Measurements from ENCODE around the gene RGS3.

RGS3 gene

DNA sequence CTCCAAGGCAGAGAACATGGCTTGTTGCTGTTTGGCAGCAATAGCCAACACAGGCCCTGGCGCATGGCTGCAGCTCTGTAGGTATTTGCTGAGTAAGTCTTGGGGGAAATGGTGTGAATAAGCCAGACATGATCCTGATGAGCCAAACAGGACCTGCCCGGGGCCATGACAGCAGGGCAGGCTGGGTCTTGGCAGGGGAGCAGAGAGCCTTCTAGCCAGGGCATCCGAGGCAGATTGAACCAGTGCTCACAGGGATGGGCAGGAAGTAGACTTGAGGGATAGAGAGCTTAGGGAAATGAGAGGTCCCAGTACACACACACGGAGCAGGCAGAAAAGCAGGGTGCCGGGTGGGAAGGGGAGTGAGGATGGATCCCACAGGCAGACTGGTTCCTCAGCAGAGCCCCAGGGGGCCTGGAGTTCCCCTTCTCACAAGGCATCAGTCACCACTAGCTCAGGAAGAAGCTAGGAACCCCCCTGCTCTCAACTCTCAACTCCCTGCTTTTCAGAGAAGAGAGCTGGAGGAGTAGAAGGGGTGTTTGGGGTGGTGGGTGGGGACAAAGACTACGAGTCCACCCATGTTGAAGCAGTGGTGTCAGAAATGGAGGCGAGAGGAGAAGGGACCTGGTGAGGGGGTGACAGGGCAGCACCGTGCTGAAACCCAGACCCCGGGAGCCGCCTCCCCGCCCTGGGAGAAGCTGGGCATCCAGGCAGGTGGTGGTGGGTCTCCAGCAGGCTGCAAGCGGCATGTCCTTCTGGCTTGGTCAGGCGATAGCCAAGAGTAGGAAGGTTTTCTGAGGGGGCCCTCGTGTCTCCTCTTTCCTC, 111.1 kb downstream of the RGS3 start:
- no peak for DNase-seq

DNA sequence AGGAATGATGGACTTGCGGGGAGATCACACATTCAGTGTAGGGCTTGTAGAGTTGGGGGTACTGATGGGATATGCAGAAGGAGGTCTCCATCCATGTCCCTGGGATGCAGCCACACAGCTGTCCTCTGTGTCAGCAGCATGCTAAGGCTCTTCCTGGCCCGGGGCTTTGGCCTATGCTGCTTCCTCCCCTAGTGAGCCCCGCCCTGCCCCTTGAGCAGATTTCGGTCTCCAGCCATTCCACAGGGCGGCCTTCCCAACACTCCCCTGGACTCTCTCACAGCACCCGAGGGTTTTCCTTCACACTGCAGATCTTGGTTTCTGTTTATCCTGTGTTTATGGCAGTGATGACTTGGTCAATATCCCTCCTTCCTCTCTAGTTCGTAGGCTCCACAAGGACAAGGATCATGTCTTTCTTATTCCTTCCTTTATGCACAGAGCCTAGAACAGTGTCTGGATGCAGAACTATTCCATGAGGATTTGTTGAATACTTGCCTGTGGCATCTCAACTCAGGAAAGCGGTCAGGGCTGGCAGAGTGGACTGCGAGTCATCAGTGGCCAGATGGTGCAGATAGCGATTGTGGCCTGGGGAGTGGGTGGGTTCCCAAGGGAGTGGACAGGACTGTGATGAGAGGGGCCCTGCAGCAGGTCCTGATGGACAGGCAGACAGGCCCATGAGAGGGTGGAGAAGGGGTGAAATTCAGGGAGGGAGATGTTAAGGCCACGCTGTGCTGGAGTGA, 114.2 kb downstream of the RGS3 start:
- DNase-seq = no peak

DNA sequence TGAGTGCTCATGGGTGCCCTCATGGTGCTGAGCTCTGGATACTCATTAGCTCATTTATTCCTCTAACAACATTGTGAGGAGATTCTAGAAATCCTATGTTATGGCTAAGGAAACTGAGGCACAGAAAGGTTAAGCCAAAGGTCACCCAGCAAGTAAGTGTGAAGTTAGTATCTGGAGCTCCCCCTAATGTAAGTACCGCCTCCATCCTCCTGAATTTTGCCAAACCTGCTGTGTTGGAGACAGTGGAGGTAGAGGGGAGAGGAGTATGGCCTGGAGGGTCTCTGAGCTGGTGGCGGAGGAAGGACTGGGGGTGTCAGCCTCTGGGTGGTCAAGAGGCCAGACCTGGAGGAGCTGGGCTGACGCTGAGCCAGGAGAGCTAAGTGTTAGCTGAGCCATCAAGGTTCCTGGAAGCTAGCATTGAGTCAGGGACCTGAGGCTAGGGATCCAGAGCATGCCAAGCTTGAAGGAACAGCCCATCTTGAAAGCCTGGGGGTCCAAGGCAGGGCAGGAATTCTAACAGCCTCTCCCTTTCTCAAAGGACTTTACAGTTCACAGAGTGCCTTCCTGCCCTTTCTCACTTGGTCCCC, 114.8 kb downstream of the RGS3 start:
- DNase-seq = no peak

DNA sequence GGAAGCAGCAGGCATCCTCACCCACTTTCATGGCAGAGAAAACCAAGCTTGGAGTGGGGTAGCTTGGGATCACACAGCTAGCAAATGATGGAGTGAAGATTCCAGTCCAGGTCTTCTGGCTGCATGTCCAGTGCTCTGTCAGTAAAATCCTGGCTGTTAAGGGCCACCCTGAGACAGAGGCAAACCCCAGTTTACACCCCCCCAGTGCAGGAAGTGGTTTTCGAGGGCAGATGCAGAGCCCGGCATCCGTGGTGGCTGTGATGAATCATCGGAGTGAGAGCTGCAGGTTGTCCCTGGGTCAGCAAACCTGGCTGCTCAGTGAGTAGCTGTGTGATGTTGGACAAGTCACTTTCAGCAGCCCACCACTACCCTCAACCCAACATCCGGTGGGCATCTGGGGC, 115.4 kb downstream of the RGS3 start:
- DNase-seq = peak; percentile 73

- peak; percentile 9 for DNase-seq
These were observed 115.9 kb downstream of the RGS3 start for GRCh38 chr9:113579283-113580040.

DNA sequence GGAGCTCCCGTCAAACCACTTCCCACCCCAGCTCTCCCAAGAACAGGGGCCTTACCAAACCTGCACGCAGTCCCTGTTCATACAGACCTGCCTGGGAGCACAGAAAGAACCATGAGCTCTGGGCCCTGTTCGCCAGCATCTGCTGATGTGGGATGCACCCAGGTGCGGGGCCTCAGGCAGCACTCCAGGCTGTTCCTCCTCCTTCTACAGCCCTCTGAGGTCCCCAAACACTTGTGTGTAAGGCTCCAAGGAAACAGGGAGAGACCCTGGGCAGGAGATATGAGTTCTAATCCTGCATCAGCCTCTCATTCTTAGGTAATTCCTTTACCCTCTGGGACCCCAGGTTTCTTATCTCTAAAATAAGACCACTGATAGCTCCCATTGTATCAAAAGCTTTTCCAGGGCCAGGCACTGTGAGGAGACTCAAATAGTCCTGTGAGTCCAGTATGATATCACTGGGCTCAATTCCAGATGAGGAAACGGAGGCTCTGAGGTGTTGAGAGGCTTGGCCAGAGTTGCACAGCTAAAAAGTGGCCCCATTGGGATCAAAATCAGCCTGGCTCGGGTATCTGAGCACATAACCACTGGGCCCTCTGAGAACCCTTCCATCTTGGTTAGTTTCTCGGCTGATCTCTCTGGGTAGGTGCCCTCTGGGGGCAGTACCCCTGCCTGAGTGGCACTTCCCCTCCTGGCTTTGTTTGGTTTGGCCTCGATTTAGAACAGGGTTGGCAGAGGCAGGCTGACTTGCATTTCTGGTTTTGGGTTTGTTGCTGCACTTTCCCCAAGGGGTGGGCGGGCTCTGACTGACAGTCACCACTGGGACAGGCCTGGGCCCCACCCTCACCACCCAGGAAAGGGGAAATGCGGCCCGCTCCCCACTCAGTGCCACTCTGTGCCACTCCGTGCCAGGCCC, 116.8 kb downstream of the RGS3 start:
- peak; percentile 51 for DNase-seq

DNA sequence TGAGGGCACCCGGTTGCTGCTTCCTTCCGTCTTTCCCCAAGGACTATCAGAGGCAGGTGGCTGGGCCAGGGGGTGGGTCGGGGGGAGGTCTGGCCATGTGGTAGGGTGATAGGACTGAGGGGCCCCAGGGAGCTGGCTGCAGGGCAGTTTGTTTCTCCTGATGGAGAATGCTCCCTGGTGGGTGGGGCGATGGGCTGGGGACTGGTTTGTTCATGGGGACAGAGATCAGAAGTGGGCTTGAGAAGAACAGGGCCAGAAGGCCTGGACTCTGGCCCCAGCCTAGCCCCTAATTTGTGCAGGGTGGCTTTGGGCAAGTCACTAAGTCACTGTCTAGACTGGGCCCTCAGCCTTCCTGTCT, 117.4 kb downstream of the RGS3 start:
- peak; percentile 7 for DNase-seq

DNA sequence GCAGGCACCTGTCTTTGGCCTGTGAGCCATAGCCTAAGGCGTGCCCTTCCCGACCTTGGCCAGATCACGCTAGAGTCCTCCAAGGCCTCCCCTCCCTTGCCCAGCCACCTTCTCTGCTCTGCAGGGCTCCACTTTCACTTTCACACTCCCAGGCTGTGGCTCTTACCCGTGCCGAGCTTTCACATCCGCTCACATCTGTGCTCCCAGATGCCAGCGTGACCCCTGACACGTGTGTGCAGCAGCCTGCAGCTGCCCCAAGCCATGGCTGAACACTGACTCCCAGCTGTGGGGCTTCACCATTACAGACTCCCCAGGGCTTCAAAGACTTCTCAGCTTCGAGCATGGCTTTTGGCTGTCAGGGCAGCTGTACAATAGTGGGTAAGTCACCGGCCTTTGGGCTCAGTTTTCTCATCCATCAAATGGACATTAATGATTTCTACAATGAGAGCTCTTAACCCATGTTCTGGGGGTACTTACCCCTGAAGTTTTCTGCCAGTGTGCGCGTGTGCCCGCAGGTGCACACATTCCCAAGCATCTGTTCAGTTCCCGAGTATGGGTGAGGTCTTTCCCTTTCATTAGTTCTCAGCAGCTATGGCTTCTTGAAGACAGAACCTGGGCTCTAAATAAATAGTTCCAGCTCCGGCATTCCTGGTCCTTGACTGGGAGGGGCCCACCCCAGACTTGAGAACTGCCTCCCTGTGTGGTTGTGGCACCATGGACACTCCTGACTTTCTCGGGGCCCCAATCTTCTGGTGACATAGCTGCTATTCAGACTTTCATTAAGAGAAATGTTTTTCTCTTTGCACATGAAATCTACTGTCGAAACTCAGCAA, 118.6 kb downstream of the RGS3 start:
- DNase-seq = peak; percentile 66

- no peak for DNase-seq
These were observed 119.2 kb downstream of the RGS3 start for GRCh38 chr9:113582698-113583200.

DNA sequence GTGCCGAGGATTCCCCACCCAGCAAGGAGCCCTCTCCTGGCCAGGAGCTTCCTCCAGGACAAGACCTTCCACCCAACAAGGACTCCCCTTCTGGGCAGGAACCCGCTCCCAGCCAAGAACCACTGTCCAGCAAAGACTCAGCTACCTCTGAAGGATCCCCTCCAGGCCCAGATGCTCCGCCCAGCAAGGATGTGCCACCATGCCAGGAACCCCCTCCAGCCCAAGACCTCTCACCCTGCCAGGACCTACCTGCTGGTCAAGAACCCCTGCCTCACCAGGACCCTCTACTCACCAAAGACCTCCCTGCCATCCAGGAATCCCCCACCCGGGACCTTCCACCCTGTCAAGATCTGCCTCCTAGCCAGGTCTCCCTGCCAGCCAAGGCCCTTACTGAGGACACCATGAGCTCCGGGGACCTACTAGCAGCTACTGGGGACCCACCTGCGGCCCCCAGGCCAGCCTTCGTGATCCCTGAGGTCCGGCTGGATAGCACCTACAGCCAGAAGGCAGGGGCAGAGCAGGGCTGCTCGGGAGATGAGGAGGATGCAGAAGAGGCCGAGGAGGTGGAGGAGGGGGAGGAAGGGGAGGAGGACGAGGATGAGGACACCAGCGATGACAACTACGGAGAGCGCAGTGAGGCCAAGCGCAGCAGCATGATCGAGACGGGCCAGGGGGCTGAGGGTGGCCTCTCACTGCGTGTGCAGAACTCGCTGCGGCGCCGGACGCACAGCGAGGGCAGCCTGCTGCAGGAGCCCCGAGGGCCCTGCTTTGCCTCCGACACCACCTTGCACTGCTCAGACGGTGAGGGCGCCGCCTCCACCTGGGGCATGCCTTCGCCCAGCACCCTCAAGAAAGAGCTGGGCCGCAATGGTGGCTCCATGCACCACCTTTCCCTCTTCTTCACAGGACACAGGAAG, 120.2 kb downstream of the RGS3 start:
- DNase-seq = no peak

DNA sequence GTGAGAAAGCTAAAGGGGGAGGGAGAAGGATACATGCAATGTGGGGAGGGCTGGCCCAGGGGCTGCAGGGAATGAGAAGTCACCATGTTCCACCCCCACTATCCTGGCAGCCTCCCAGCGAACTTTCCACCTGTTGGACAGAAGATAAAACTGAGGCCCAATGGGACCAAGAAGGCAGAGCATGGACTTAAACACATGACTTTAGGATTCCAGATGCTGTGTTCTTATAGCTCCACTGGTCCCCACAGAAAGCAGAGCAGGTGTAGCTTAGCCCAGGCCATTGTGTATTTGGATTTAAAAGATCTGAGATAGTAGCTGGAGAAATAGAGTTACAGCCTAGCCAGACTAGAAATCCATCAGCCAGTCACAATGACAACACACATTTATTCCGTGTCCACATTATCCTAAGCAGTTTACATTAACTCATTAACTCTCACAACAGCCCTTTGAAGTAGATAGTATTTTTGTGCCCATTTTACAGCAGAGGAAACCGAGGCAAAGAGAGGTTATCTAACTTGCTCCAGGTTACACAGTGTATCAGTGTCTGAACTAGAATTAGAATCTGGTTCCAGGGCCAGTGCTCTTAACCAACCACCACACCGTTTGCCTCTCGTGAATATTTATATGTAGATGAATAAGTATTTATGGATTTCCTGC, 121.0 kb downstream of the RGS3 start:
- no peak for DNase-seq

DNA sequence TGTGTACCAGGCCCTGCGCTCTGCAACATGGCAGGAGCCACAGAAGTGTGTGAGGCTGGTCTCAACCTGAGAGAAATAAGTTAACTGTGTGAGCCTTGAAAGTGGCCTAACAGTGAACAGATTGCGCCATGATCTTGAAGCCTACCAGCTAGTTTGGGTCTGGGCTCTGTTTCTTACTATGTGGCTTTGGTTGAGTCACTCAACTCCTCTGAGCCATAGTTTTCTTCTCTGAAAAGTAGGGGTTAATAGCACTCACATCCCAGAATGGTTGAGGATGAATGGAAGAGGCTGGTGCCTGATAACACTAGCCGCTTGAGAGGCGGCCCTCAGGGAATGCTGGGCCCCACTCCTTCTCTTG, 121.5 kb downstream of the RGS3 start:
- no peak for DNase-seq

- DNase-seq = no peak
These were observed 122.0 kb downstream of the RGS3 start for GRCh38 chr9:113585555-113585954.

DNA sequence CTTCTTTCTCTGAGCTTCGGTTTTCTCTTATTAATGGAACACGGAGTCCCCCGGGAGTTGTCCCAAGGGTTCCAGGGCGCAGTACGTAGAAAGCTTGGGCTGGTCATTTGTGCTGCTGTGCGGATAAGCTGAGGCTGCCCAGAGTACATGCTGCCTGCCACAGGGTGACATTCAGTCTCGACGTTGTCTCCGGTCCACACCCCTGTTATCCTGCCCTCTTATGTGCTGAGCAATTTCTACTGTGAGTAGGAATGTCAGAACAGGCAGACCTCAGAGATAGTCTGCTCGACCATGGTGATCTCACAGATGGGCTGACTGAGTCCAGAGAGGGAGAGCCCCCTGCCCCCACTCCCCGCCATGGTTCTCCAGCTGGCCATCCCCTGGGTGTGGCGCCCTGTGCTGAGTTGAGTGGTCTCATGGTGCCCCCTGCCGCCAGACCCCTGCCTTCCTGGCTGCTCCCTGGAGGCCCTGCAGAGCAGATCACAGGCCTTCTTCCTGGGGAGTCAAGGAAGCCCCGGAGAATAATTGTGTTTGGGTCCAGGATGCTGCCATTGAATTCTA, 124.0 kb downstream of the RGS3 start:
- peak; percentile 5 for DNase-seq

DNA sequence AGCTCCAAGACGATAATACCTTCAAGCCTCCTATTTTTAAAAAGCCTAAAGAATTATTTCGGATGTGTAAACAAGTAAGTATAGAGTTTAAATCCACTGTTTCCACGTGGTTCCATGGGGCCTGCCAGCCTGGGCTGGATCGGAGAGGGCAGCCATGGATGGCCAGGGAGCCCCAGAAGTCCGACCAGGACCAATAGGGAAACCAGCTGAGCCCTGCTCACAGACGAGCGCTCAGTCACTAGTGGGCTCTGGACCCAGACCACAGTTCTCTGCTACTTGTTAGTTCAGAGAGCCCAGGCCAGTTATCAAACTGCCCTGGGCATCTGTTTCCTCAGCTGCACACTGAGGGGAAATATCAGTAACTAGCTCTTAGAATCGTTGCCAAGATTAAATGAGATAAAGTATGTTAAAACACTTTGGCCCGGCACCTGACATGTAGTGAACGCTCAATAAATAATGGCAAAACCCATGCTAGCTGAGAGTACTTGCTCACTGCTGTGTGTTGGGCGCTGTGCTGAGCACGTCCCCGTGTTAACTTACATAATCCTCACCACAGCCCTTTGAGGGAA, 124.8 kb downstream of the RGS3 start:
- no peak for DNase-seq

GRCh38 chr9:113588936-113589335, 125.4 kb downstream of the RGS3 start:
- no peak for DNase-seq

GRCh38 chr9:113589407-113589806, 125.9 kb downstream of the RGS3 start:
- no peak for DNase-seq

- no peak for DNase-seq
These were observed 126.4 kb downstream of the RGS3 start for GRCh38 chr9:113589890-113590289.

DNA sequence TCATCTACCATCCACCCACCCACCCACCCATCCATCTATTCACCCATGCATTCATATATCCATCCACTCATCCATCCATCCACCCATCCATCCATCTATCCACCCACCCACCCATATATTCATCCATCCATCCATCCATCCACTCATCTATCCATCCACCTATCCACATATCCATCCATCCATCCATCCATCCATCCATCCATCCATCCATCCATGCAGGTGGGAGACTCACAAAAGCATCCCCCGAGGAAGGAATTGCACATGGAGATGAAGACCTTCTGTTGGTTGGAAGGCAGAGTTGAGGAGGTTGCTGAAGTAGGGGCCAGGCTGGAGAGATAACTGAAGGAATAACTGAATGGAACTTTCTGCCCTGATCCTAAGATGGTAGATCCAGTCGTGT, 126.9 kb downstream of the RGS3 start:
- DNase-seq = no peak
